Gastroesophageal sphincter (tissue), 4 donors: ENCODE results near the gene SOCS3. TPM values are rescaled to one million over a fixed set of nuclear protein-coding genes. Genes with fewer than 3 reads are reported as not detected.

Experiments
- ATAC-seq: fragments of 150-250 bp; one replicate; pipeline ENCODE4 v1.9.1; 2016; ENCODE audit warnings: mild to moderate bottlenecking, moderate library complexity
- H3K27ac ChIP-seq, 4 donors: fragments of 200-600 bp; sonication (generic) in 3 of 4; 1 replicate in 3 of 4; 2 replicates in 1 of 4; pipeline ENCODE4 v1.5.1; 2016 to 2019
- H3K27me3 ChIP-seq: fragments of 200-600 bp; sonication (generic); one replicate; pipeline ENCODE4 v1.5.1; 2019
- H3K36me3 ChIP-seq, 2 donors: fragments of 200-600 bp; sonication (generic); one replicate each; pipeline ENCODE4 v1.5.1; 2019; ENCODE audit warnings: control low read depth in 1 of 2
- H3K4me1 ChIP-seq, 3 donors: fragments of 200-600 bp; sonication (generic); 1 replicate in 2 of 3; 2 replicates in 1 of 3; pipeline ENCODE4 v1.5.1; 2016 to 2019; ENCODE audit warnings: control low read depth in 2 of 3
- H3K4me3 ChIP-seq, 2 donors: fragments of 200-600 bp; sonication (generic); one replicate each; pipeline ENCODE4 v1.5.1; 2019; ENCODE audit warnings: mild to moderate bottlenecking in 1 of 2, moderate library complexity in 1 of 2
- H3K9me3 ChIP-seq, 3 donors: fragments of 200-600 bp; sonication (generic); one replicate each; pipeline ENCODE4 v1.5.1; 2017 to 2019; ENCODE audit warnings: control low read depth in 2 of 3
- CTCF ChIP-seq, 4 experiments: fragments of 200-600 bp in 2 of 4; fragments of 450-650 bp in 2 of 4; sonication (generic) in 1 of 4; IDR thresholded peaks; one replicate each; pipeline ENCODE4 v1.5.1; 2017 to 2019; ENCODE audit warnings: antibody characterized with exemption in 4 of 4, mild to moderate bottlenecking in 2 of 4, moderate library complexity in 2 of 4
- EP300 ChIP-seq: sonication (generic); formaldehyde crosslinking; IDR thresholded peaks from one replicate; pipeline ENCODE4 v1.6.1; 2017; ENCODE audit warnings: antibody characterized with exemption, mild to moderate bottlenecking
- POLR2A ChIP-seq, 2 donors: fragments of 450-650 bp; IDR thresholded peaks; one replicate each; pipeline ENCODE4 v1.6.1; 2017; ENCODE audit warnings: antibody characterized with exemption in 2 of 2, mild to moderate bottlenecking in 2 of 2, moderate library complexity in 1 of 2
- POLR2AphosphoS5 ChIP-seq: sonication (generic); formaldehyde crosslinking; IDR thresholded peaks from one replicate; pipeline ENCODE4 v1.6.1; 2017; ENCODE audit warnings: antibody characterized with exemption
- WGBS, 2 donors: methylation state at CpG; one replicate each; pipeline ENCODE4 v1.1.5; 2018; ENCODE audit warnings: low coverage in 1 of 2; 5-methylcytosine and 5-hydroxymethylcytosine counted together
- total RNA-seq, 4 donors: library from RNA; depleted of rRNA; stranded (reverse); fragments of >200 nt; gene quantifications; one replicate each; pipeline ENCODE4 v1.1.0, GENCODE V29; 2016

Gene SOCS3
- 100 to 1,000 TPM in 1 of 4 donors, 10 to 100 TPM in 3; 11.5 to 423 (median 38.2) TPM for total RNA-seq

DNA sequence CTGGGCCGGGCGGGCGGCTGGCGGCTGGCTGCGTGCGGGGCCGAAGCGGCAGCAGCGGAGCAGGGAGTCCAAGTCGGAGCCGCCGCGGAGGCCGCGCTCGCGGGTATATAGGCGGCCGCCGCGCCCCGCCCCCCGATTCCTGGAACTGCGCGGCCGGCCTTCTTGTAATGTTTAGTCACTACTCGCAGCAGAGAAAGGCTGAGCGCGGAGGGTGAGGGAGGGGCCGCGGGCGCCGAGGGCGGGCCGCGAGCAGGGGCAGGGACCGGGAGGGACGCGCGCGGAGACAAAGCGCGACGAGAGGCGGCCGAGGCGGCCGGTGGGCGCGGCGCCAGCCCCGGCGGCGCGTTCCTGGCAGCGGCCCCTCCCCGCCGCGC is at the start of gene SOCS3:
Gene SOCS3, minus strand, starts transcription at position 81 of the 374 bp plus-strand sequence. CDS start 982 bp downstream, outside the sequence.
- H3K27ac ChIP-seq, result peak within 1 kb of the TSS; percentile 87 to 96 (median 92)
- WGBS, 2 donors, result no CpG with 5 or more reads among the region's 59 CpGs
- TF ChIP-seq POLR2A (IDR thresholded peaks at IDR 0.05) (peak; percentile 97 to 100), CTCF (IDR thresholded peaks at IDR 0.05) (peak in 1 of 4 experiments; percentile 16), POLR2AphosphoS5 (peak; percentile 98), EP300 (no peak)
- H3K4me3 ChIP-seq, result peak within 1 kb of the TSS; percentile 49 to 57
- ATAC-seq, result peak; percentile 88
- peaks cover 0 to 26% of the 10 kb centered on the region in 2 donors for H3K36me3 ChIP-seq
- H3K9me3 ChIP-seq, result no peaks in the 10 kb centered on the region
- H3K4me1 ChIP-seq, result peaks cover 8 to 54% (median 29%) of the 10 kb centered on the region in 3 donors
- H3K27me3 ChIP-seq, result no peaks in the 10 kb centered on the region

- no peak overlapping the region for H3K27ac ChIP-seq
- H3K4me3 ChIP-seq, result no peak overlapping the region
- no peaks in the 10 kb centered on the region for H3K27me3 ChIP-seq
- ATAC-seq, result no peak
- 80 to 100% methylated on average over 1 to 6 of the region's 12 CpGs for WGBS, 2 donors
- no peaks in the 10 kb centered on the region for H3K9me3 ChIP-seq
- no peak for TF ChIP-seq EP300
- no peak for TF ChIP-seq POLR2AphosphoS5
- peaks cover 0 to 71% of the 10 kb centered on the region in 2 donors for H3K36me3 ChIP-seq
- peaks cover 0 to 45% (median 0%) of the 10 kb centered on the region in 3 donors for H3K4me1 ChIP-seq
Measured at GRCh38 chr17:78409191-78409928, 49.5 kb upstream of the SOCS3 start.

- WGBS, 2 donors, result 91 to 100% methylated on average over 2 to 7 of the region's 23 CpGs
- ATAC-seq, result no peak
- H3K27me3 ChIP-seq, result no peaks in the 10 kb centered on the region
- peaks cover 0 to 71% of the 10 kb centered on the region in 2 donors for H3K36me3 ChIP-seq
- no peak overlapping the region for H3K27ac ChIP-seq
- peaks cover 0 to 38% (median 0%) of the 10 kb centered on the region in 3 donors for H3K4me1 ChIP-seq
- H3K4me3 ChIP-seq, result no peak overlapping the region
- TF ChIP-seq CTCF (IDR thresholded peaks at IDR 0.05) (no peak), POLR2AphosphoS5 (no peak), EP300 (no peak), POLR2A (IDR thresholded peaks at IDR 0.05) (no peak)
- H3K9me3 ChIP-seq, result no peaks in the 10 kb centered on the region
Measured at GRCh38 chr17:78408476-78409050, 48.7 kb upstream of the SOCS3 start.

GRCh38 chr17:78407387-78408000 is 47.6 kb upstream of the SOCS3 start:
- H3K4me3 ChIP-seq, result no peak overlapping the region
- TF ChIP-seq CTCF (IDR thresholded peaks at IDR 0.05) (no peak), POLR2AphosphoS5 (no peak), EP300 (no peak), POLR2A (IDR thresholded peaks at IDR 0.05) (no peak)
- no peaks in the 10 kb centered on the region for H3K9me3 ChIP-seq
- peaks cover 0 to 71% of the 10 kb centered on the region in 2 donors for H3K36me3 ChIP-seq
- 86% methylated on average over 2 of the region's 7 CpGs; no CpG with 5 or more reads in 1 of the 2 donors for WGBS, 2 donors
- no peak for ATAC-seq
- H3K4me1 ChIP-seq, result peaks cover 0 to 27% (median 0%) of the 10 kb centered on the region in 3 donors
- no peaks in the 10 kb centered on the region for H3K27me3 ChIP-seq
- H3K27ac ChIP-seq, result no peak overlapping the region

- no peaks in the 10 kb centered on the region for H3K9me3 ChIP-seq
- ATAC-seq, result no peak
- H3K27ac ChIP-seq, result no peak overlapping the region
- no peak overlapping the region for H3K4me3 ChIP-seq
- no peaks in the 10 kb centered on the region for H3K27me3 ChIP-seq
- 88% methylated on average over 4 of the region's 8 CpGs; no CpG with 5 or more reads in 1 of the 2 donors for WGBS, 2 donors
- peaks cover 0 to 26% (median 0%) of the 10 kb centered on the region in 3 donors for H3K4me1 ChIP-seq
- TF ChIP-seq POLR2AphosphoS5, result no peak
- TF ChIP-seq EP300, result no peak
- no peak for TF ChIP-seq POLR2A (IDR thresholded peaks at IDR 0.05)
- no peak for TF ChIP-seq CTCF (IDR thresholded peaks at IDR 0.05)
- peaks cover 0 to 71% of the 10 kb centered on the region in 2 donors for H3K36me3 ChIP-seq
Measured at GRCh38 chr17:78406920-78407319, 47.0 kb upstream of the SOCS3 start.
